Measurements from ENCODE around the gene GTPBP4. TPM values are rescaled to one million over a fixed set of nuclear protein-coding genes. Genes with fewer than 3 reads are reported as not detected.

The GTPBP4 gene
- total and polyA plus RNA-seq, 9 of the 15 experiments (the other 6 are each of a cell fraction or from before 2014, with no cell fraction given), result 79.0 to 155 (median 128) TPM

- TF ChIP-seq ZBTB26 (CRISPR knock-in tag; IDR thresholded peaks at IDR 0.05), result no peak
- TF ChIP-seq POLR2AphosphoS2 (IDR thresholded peaks at IDR 0.05; ENCODE audit: low read length), result no peak
- TF ChIP-seq ZNF668 (CRISPR knock-in tag; IDR thresholded peaks at IDR 0.05), result no peak
- TF ChIP-seq BRF2 (IDR thresholded peaks at IDR 0.05; ENCODE audit: borderline replicate concordance, insufficient read depth, insufficient read length), result no peak
- TF ChIP-seq SRSF1 (IDR thresholded peaks at IDR 0.05; ENCODE audit: low read depth, low read length), result no peak
- TF ChIP-seq GTF3C2 (IDR thresholded peaks at IDR 0.05; ENCODE audit: borderline replicate concordance, extremely low read depth, insufficient read length), result no peak
- no peak for TF ChIP-seq FOXA3 (CRISPR knock-in tag; conservative IDR thresholded peaks at IDR 0.05 in 1 of 2, IDR thresholded peaks at IDR 0.05 in 1 of 2)
- no peak for TF ChIP-seq MNT (conservative IDR thresholded peaks at IDR 0.05)
- TF ChIP-seq NFXL1 (CRISPR knock-in tag; IDR thresholded peaks at IDR 0.05), result no peak
- TF ChIP-seq POLR3G (IDR thresholded peaks at IDR 0.05; ENCODE audit: extremely low read depth, insufficient read length, insufficient replicate concordance), result no peak
- no peak for TF ChIP-seq RHOXF2B (CRISPR knock-in tag; conservative IDR thresholded peaks at IDR 0.05)
These were observed 30.1 kb upstream of the GTPBP4 start (continued) for GRCh38 chr10:958106-958505.

All from K562 (cell line).